HG03342 (cell line): ENCODE results near the gene RAB24.
"Not testable (repeated sequence)": the region's sequence is repeated elsewhere in the genome, so short reads cannot be mapped to it uniquely, and the experiment has no call there.

ENCODE experiments used
- ATAC-seq: cut with Tn5 transposase; IDR thresholded peaks from one replicate; pipeline ENCODE4 v1.9.1; 2021; ENCODE audit warnings: mild to moderate bottlenecking, moderate library complexity; ENCODE audit not compliant: unreplicated experiment

Gene RAB24

DNA sequence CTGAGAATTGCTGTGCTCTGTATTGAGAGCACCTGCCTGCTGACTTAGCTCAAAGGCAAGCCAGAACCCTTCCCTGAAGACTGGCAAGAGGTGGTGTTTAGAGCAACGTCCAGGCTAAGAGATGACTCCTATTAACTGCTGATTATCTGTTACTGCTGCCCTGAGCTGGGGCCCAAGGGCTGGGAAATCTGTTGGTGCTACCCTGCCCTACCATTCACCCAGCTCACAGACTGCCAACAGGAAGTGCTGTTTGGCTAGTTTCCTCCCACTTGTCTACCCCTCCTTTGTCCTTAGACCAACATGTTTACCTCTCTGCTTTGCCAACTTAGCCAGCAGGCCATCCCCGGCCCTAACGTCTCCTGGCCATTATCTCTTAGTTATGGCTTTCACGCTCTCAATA is 6.9 kb downstream of the RAB24 start:
- no peak for ATAC-seq

- ATAC-seq, result no peak
Measured at GRCh38 chr5:177295924-177296323, 7.6 kb downstream of the RAB24 start.

- ATAC-seq, result no peak
Measured at GRCh38 chr5:177294632-177295031, 8.9 kb downstream of the RAB24 start.

GRCh38 chr5:177293819-177294581 is 9.5 kb downstream of the RAB24 start:
- ATAC-seq, result no peak

GRCh38 chr5:177291735-177292134 is 11.8 kb downstream of the RAB24 start:
- ATAC-seq, result no peak

DNA sequence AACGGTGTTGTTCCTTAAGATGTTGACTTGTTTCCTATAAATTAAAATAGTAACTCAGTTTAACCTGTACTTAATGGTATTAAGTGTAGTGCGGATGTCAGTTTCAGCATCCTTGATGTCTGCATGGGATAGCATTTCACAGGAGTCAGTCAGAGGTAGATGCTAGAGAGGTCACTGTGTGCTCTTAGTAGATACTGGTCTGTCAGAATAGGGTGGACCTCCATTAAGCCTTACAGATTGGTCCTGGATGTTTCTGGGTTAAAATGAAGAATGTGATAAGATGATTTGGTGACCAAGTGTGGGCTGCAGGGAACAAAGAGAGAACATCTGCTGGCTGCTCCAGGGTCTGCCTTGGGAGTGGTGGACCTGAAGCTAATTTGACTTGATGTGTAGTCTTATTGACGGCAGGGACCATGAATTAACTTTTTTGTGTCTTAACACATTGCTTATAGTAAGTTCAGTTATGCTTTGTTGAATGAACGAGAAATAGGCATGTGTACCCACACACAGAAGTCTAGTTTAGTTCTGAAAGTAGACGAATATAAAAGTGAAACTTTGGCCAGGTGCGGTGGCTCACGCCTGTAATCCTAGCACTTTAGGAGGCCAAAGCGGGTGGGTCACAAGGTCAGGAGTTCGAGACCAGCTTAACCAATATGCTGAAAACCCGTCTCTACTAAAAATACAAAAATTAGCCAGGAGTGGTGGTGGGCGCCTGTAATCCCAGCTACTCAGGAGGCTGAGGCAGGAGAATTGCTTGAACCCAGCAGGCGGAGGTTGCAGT is 12.5 kb downstream of the RAB24 start:
- ATAC-seq, result no peak

- no peak for ATAC-seq
Measured at GRCh38 chr5:177288191-177288590, 15.3 kb downstream of the RAB24 start.

- ATAC-seq, result no peak
Measured at GRCh38 chr5:177276886-177277285, 26.6 kb downstream of the RAB24 start.

DNA sequence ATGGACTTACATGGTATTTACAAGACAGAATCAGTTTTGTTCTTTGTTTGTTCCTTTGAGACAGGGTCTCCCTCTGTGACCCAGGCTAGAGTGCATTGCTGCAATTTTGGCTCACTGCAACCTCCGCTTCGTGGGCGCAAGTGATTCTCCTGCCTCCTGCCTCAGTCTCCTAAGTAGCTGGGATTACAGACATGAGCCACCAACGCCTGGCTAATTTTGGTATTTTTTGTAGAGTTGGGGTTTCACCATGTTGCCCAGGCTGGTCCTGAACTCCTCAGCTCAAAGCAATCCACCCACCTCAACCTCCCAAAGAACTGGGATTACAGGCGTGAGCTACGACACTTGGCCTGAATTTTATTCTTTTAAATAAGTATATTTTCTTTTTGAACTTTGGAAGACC is 27.6 kb downstream of the RAB24 start:
- no peak for ATAC-seq

DNA sequence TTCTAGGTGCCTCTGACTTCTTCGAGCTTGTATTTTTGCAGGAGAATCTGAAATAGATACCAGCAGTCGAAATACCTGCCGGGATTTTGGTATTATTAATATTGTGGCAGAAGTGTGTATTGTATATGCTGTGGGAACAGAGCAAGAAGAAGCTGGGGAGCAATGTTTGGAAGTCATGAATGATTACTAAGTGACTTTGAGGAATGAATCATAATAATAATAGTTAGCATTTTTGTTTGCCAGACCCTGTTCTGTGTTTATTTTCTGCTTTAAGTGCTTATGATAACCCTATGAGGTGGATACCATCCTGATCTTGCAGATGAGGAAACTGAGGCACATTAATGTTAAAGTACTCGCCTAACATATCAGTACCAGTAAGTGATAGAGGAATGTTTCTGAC is 32.4 kb downstream of the RAB24 start:
- no peak for ATAC-seq

- no peak for ATAC-seq
Measured at GRCh38 chr5:177270653-177271052, 32.9 kb downstream of the RAB24 start.

DNA sequence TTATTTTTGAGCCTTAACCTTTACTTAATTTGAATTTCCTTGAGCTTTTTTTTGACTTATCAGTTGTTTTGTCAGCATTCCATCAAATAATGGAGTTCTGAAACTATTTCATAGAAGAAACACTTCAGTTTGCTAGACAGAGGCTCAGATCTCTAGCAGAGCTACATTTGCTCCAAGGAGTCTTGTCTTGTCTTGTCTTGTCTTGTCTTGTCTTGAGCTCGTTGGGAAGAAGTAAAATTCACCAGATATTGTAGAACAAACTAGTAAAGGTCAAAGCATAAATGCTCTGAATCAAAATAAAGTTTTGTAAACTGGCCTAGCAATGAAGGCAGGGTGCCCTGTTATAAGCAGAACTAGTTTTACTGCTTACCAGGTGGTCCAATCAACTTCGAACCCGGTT is 33.5 kb downstream of the RAB24 start:
- ATAC-seq, result no peak

- ATAC-seq, result no peak
Measured at GRCh38 chr5:177269232-177269895, 34.2 kb downstream of the RAB24 start.

- ATAC-seq, result no peak
Measured at GRCh38 chr5:177265395-177265794, 38.1 kb downstream of the RAB24 start.

- no peak for ATAC-seq
Measured at GRCh38 chr5:177264178-177264577, 39.3 kb downstream of the RAB24 start.

DNA sequence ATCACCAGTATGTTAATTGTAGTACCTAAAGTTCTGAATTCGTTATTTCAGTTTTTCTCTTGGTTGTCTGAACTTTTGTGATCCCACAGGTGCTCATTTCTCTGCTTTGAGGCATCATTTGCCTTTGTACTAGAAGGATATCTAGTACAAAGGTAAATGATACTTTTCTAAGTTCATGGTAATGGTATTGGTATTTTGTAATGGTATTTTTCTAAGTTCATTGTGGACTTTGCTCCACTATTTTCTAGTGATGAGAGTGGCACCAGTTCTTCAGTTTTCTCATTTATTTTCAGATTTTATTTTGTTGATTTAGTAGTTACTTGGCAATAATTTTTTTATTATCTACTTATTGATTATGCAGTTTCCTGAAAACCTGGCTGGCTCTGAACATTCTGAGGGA is 42.0 kb downstream of the RAB24 start:
- no peak for ATAC-seq

DNA sequence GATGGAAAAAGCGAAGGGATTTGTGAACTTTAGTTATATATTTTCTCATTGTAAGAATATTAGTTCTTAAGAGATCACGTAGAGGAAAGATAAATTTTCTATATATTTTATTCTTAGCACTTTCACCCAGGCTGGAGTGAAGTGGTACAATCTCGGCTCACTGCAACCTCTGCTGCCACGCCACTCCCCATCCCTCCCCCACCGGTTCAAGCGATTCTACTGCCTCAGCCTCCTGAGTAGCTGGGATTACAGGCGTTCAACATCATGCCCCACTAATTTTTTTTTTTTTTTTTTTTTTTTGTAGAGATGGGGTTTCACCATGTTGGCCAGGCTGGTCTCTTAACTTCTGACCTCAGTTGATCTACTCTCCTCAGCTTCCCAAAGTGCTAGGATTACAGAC is 42.6 kb downstream of the RAB24 start:
- no peak for ATAC-seq

- not testable (repeated sequence) for ATAC-seq
Measured at GRCh38 chr5:177258711-177259110, 44.8 kb downstream of the RAB24 start.

- ATAC-seq, result no peak
Measured at GRCh38 chr5:177256296-177256695, 47.2 kb downstream of the RAB24 start.

- ATAC-seq, result no peak
Measured at GRCh38 chr5:177253252-177253651, 50.3 kb downstream of the RAB24 start.
